ENCODE results near the gene SMARCC1. TPM values are rescaled to one million over a fixed set of nuclear protein-coding genes. Genes with fewer than 3 reads are reported as not detected.

The SMARCC1 gene
- total and polyA plus RNA-seq, 2 of the 4 experiments (the other 2 are of a cell fraction): 18.6 to 39.6 TPM

- Histone ChIP-seq H2AK9ac (replicated peaks; ENCODE audit: low read depth, low read length, poor library complexity) (no peak overlapping the region), H2BK20ac (ENCODE audit: low read depth, low read length) (no peak overlapping the region), H3K4ac (ENCODE audit: low read depth, low read length) (no peak overlapping the region), H2AFZ (replicated peaks; ENCODE audit: low read length, poor library complexity) (no peak overlapping the region), H3K4me1 (ENCODE audit: control insufficient read depth, insufficient read depth, low read length) (no peaks in the 10 kb centered on the region; the same call in 1 of the 2 replicates), H3K18ac (ENCODE audit: low read depth, low read length) (no peak overlapping the region), H2BK5ac (ENCODE audit: low read depth, low read length, poor library complexity, severe bottlenecking) (no peak overlapping the region), H3K4me2 (ENCODE audit: low read depth, low read length) (no peak overlapping the region), H3K23ac (ENCODE audit: low read depth, low read length) (no peak overlapping the region), H2BK120ac (ENCODE audit: low read depth, low read length) (no peak overlapping the region), H3K56ac (ENCODE audit: extremely low read depth, insufficient read depth, low read length) (no peak overlapping the region), H3K79me1 (ENCODE audit: low read depth in 1 of 2, low read length in 2 of 2) (peaks cover 5 to 10% of the 10 kb centered on the region in 2 experiments; a peak in 3 of 4 replicates), H3K27ac (ENCODE audit: insufficient read depth, low read length) (no peak overlapping the region), H3K9me1 (ENCODE audit: insufficient read depth, low read length) (peaks cover 11% of the 10 kb centered on the region; the same call in 1 of the 2 replicates), H2BK15ac (ENCODE audit: low read depth, low read length) (no peak overlapping the region), H4K5ac (ENCODE audit: low read depth, low read length) (no peak overlapping the region), H3K36me3 (ENCODE audit: control insufficient read depth, insufficient read depth, low read length) (peaks cover 39% of the 10 kb centered on the region), H4K20me1 (ENCODE audit: insufficient read depth, low read length) (0 out of 2 replicates have a peak, but pooled peaks cover 11% of the 10 kb centered on the region), H3K14ac (replicated peaks; ENCODE audit: low read depth, low read length) (no peak overlapping the region), H3K9ac (ENCODE audit: low read depth, low read length) (no peak overlapping the region), H4K91ac (ENCODE audit: insufficient read depth, low read depth, low read length) (no peak overlapping the region), H3K9me3 (ENCODE audit: control insufficient read depth, insufficient read depth, low read length) (no peaks in the 10 kb centered on the region), H4K8ac (ENCODE audit: low read depth in 2 of 2, low read length in 2 of 2) (no peak overlapping the region), H3K27me3 (ENCODE audit: control insufficient read depth, insufficient read depth, low read length) (no peaks in the 10 kb centered on the region), H3K4me3 (ENCODE audit: insufficient read depth, low read depth, low read length) (no peak overlapping the region), H2AK5ac (ENCODE audit: low read depth, low read length) (no peak overlapping the region)
- POLR2A ChIA-PET (ENCODE audit: unreplicated experiment): no interaction called here
- no CpG with 5 or more reads among the region's 2 CpGs for WGBS, 2 experiments (ENCODE audit: extremely low coverage in 2 of 2, insufficient read length in 1 of 2)
- TF ChIP-seq POLR2A (IDR thresholded peaks at IDR 0.05; ENCODE audit: low read depth, low read length): no peak
- TF ChIP-seq MAZ (IDR thresholded peaks at IDR 0.05; ENCODE audit: borderline replicate concordance, low read depth, low read length): no peak
- TF ChIP-seq FOS (IDR thresholded peaks at IDR 0.05; ENCODE audit: low read depth, low read length): no peak
- TF ChIP-seq MAFK (IDR thresholded peaks at IDR 0.05; ENCODE audit: low read depth, low read length): no peak
- no peak for TF ChIP-seq MXI1 (IDR thresholded peaks at IDR 0.05; ENCODE audit: borderline replicate concordance, low read depth, low read length)
- TF ChIP-seq ELK1 (IDR thresholded peaks at IDR 0.05; ENCODE audit: borderline replicate concordance, low read depth, low read length): no peak
- TF ChIP-seq CTCF (conservative IDR thresholded peaks at IDR 0.05; ENCODE audit: low read depth, low read length): no peak
- TF ChIP-seq RCOR1 (IDR thresholded peaks at IDR 0.05; ENCODE audit: insufficient replicate concordance, low read length): no peak
- no peak for TF ChIP-seq CEBPB (IDR thresholded peaks at IDR 0.05; ENCODE audit: low read depth, low read length)
- BruUV-seq (replicated peaks): no TSS peak
- intact Hi-C loops (cut with micrococcal nuclease): no loop called here
- in situ Hi-C loops (cut with MboI; ENCODE audit: low sequenced_read_pairs): no loop called here
- no peak for ATAC-seq (ENCODE audit: low read depth)
- CTCF ChIA-PET: interaction anchor here (0.5 to 1.2 kb wide), 2 partner anchors 22 to 187 kb away, joined by 3 read pairs; no protein-coding TSS in a partner anchor
- DNase-seq: no peak
- dilution Hi-C loops (cut with HindIII; ENCODE audit: low sequenced_read_pairs, unreplicated experiment): no loop called here
Measured at GRCh38 chr3:47590216-47590615, 191.5 kb downstream of the SMARCC1 start.
